Muscle layer of duodenum (tissue), 2 donors: Measurements from ENCODE around the gene HIVEP3.

Experiments
- H3K27ac ChIP-seq: one replicate; pipeline ENCODE4 v1.7.0; 2013; ENCODE audit warnings: mild to moderate bottlenecking, low read length
- H3K27me3 ChIP-seq: one replicate; pipeline ENCODE4 v1.7.0; 2013; ENCODE audit warnings: low read depth, mild to moderate bottlenecking, control low read depth, low read length
- H3K36me3 ChIP-seq, 2 donors: one replicate each; pipeline ENCODE4 v1.7.0; 2013; ENCODE audit warnings: low read length in 2 of 2, control low read depth in 1 of 2, mild to moderate bottlenecking in 1 of 2; ENCODE audit not compliant: insufficient read depth in 2 of 2, control insufficient read depth in 1 of 2
- H3K4me1 ChIP-seq, 2 donors: one replicate each; pipeline ENCODE4 v1.7.0; 2013; ENCODE audit warnings: low read length in 2 of 2, mild to moderate bottlenecking in 2 of 2, control low read depth in 1 of 2, moderate library complexity in 1 of 2; ENCODE audit not compliant: insufficient read depth in 2 of 2, control insufficient read depth in 1 of 2
- H3K4me3 ChIP-seq, 2 donors: one replicate each; pipeline ENCODE4 v1.7.0; 2013; ENCODE audit warnings: low read length in 2 of 2, low read depth in 1 of 2, mild to moderate bottlenecking in 1 of 2
- H3K9me3 ChIP-seq, 2 donors: one replicate each; pipeline ENCODE4 v1.7.0; 2013; ENCODE audit warnings: low read length in 2 of 2, control low read depth in 1 of 2, mild to moderate bottlenecking in 1 of 2; ENCODE audit not compliant: control insufficient read depth in 1 of 2
- donor health status: healthy.

The HIVEP3 gene

GRCh38 chr1:41486371-41487125 is 432.2 kb downstream of the HIVEP3 start:
- peaks cover 22 to 55% of the 10 kb centered on the region in 2 donors for H3K4me1 ChIP-seq
- no peak overlapping the region for H3K4me3 ChIP-seq
- peaks cover 3% of the 10 kb centered on the region for H3K27me3 ChIP-seq
- no peaks in the 10 kb centered on the region for H3K9me3 ChIP-seq
- no peaks in the 10 kb centered on the region for H3K36me3 ChIP-seq
- no peak overlapping the region for H3K27ac ChIP-seq

GRCh38 chr1:41486053-41486370 is 432.7 kb downstream of the HIVEP3 start:
- peaks cover 22 to 55% of the 10 kb centered on the region in 2 donors for H3K4me1 ChIP-seq
- H3K4me3 ChIP-seq: no peak overlapping the region
- no peaks in the 10 kb centered on the region for H3K9me3 ChIP-seq
- H3K27ac ChIP-seq: no peak overlapping the region
- H3K27me3 ChIP-seq: peaks cover 3% of the 10 kb centered on the region
- no peaks in the 10 kb centered on the region for H3K36me3 ChIP-seq

GRCh38 chr1:41485605-41486004 is 433.1 kb downstream of the HIVEP3 start:
- no peaks in the 10 kb centered on the region for H3K9me3 ChIP-seq
- no peaks in the 10 kb centered on the region for H3K36me3 ChIP-seq
- H3K4me1 ChIP-seq: peaks cover 22 to 55% of the 10 kb centered on the region in 2 donors
- H3K27ac ChIP-seq: no peak overlapping the region
- H3K27me3 ChIP-seq: peaks cover 3% of the 10 kb centered on the region
- H3K4me3 ChIP-seq: no peak overlapping the region

GRCh38 chr1:41484402-41485241 is 434.1 kb downstream of the HIVEP3 start, which contains the start of gene EDN2:
EDN2 (minus strand) TSS chr1:41484683; CDS start chr1:41484601, 82 bp downstream.
- Histone ChIP-seq H3K27ac (no peak within 1 kb of the TSS), H3K4me3 (no peak within 1 kb of the TSS), H3K36me3 (no peaks in the 10 kb centered on the region), H3K4me1 (peaks cover 22 to 55% of the 10 kb centered on the region in 2 donors), H3K27me3 (peaks cover 3% of the 10 kb centered on the region), H3K9me3 (no peaks in the 10 kb centered on the region)

- Histone ChIP-seq H3K9me3 (no peaks in the 10 kb centered on the region), H3K4me3 (no peak overlapping the region), H3K4me1 (peaks cover 22 to 58% of the 10 kb centered on the region in 2 donors), H3K36me3 (no peaks in the 10 kb centered on the region), H3K27me3 (peaks cover 3% of the 10 kb centered on the region), H3K27ac (no peak overlapping the region)
Measured at GRCh38 chr1:41483960-41484401, 434.7 kb downstream of the HIVEP3 start.

GRCh38 chr1:41483001-41483850 is 435.5 kb downstream of the HIVEP3 start:
- H3K4me3 ChIP-seq: no peak overlapping the region
- no peaks in the 10 kb centered on the region for H3K9me3 ChIP-seq
- peaks cover 3% of the 10 kb centered on the region for H3K27me3 ChIP-seq
- no peak overlapping the region for H3K27ac ChIP-seq
- H3K36me3 ChIP-seq: no peaks in the 10 kb centered on the region
- peaks cover 26 to 66% of the 10 kb centered on the region in 2 donors for H3K4me1 ChIP-seq

GRCh38 chr1:41482001-41482765 is 436.5 kb downstream of the HIVEP3 start:
- H3K27ac ChIP-seq: no peak overlapping the region

GRCh38 chr1:41481109-41481775 is 437.5 kb downstream of the HIVEP3 start:
- H3K27me3 ChIP-seq: no peaks in the 10 kb centered on the region
- H3K4me1 ChIP-seq: peaks cover 23 to 55% of the 10 kb centered on the region in 2 donors
- H3K27ac ChIP-seq: no peak overlapping the region
- H3K4me3 ChIP-seq: no peak overlapping the region
- no peaks in the 10 kb centered on the region for H3K9me3 ChIP-seq
- H3K36me3 ChIP-seq: no peaks in the 10 kb centered on the region

More at GRCh38 chr1:41482001-41482765, 436.5 kb downstream of the HIVEP3 start:
- Histone ChIP-seq H3K4me1 (peaks cover 21 to 65% of the 10 kb centered on the region in 2 donors), H3K9me3 (no peaks in the 10 kb centered on the region), H3K4me3 (no peak overlapping the region), H3K36me3 (no peaks in the 10 kb centered on the region), H3K27me3 (no peaks in the 10 kb centered on the region)

- no peaks in the 10 kb centered on the region for H3K9me3 ChIP-seq
- no peaks in the 10 kb centered on the region for H3K36me3 ChIP-seq
- no peak overlapping the region for H3K27ac ChIP-seq
- H3K4me1 ChIP-seq: peaks cover 22 to 55% of the 10 kb centered on the region in 2 donors
- H3K4me3 ChIP-seq: no peak overlapping the region
- H3K27me3 ChIP-seq: no peaks in the 10 kb centered on the region
Measured at GRCh38 chr1:41480204-41481108, 438.3 kb downstream of the HIVEP3 start.
